A549 (cell line): ENCODE results near the gene HSPBP1. TPM values are rescaled to one million over a fixed set of nuclear protein-coding genes. Genes with fewer than 3 reads are reported as not detected.

Experiments used
- ATAC-seq, 2 experiments: fragments of 200-7000 bp in 1 of 2; fragments of >200 bp in 1 of 2; cut with Nextera tagmentation in 1 of 2; cut with Tn5 transposase in 1 of 2; 3 replicates each; pipeline versions ENCODE4 v1.8.0 to v1.9.1; 2018 to 2020; ENCODE audit warnings: mild to moderate bottlenecking in 1 of 2, moderate library complexity in 1 of 2
- CTCF ChIA-PET: fragments of 300-600 bp; sonication (Branson Sonifier 250); formaldehyde crosslinking; extraction: SDS; loops from one replicate; lab custom pipeline; 2021; ENCODE audit warnings: antibody characterized with exemption, inconsistent platforms; lab: Yijun Ruan, JAX
- POLR2A ChIA-PET: fragments of 350-600 bp; formaldehyde crosslinking; extraction: SDS; loops from one replicate; lab custom pipeline; 2021; ENCODE audit warnings: antibody characterized with exemption, inconsistent platforms; lab: Yijun Ruan, JAX
- DNase-seq, 2 experiments: peaks; one replicate each; pipeline versions ENCODE4 v3.0.0 to v3.0.0-alpha.2; 2011 to 2016; ENCODE audit warnings: low read depth in 1 of 2, low spot score in 1 of 2
- FAIRE-seq: peaks from 2 replicates; lab custom pipeline; 2011; peaks lifted over from hg19 to GRCh38; lab: Jason Lieb, UNC
- H3K27ac ChIP-seq, 2 experiments: fragments of >200 bp; sonication (Bioruptor Twin); formaldehyde crosslinking; 3 replicates each; pipeline ENCODE4 v1.5.1; 2016 to 2017
- H3K4me1 ChIP-seq: fragments of >200 bp; sonication (Bioruptor Twin); formaldehyde crosslinking; 3 replicates; pipeline ENCODE4 v1.6.1; 2016
- H3K4me2 ChIP-seq: fragments of >200 bp; sonication (Bioruptor Twin); formaldehyde crosslinking; 3 replicates; pipeline ENCODE4 v1.6.1; 2016
- H3K4me3 ChIP-seq: fragments of >200 bp; sonication (Bioruptor Twin); formaldehyde crosslinking; 3 replicates; pipeline ENCODE4 v1.5.1; 2016
- H3K9me3 ChIP-seq: fragments of >200 bp; sonication (Bioruptor Twin); formaldehyde crosslinking; 3 replicates; pipeline ENCODE4 v1.6.1; 2016
- CBX2 ChIP-seq: fragments of 200-600 bp; sonication (generic); IDR thresholded peaks from 2 replicates; pipeline ENCODE4 v1.6.1; 2016; ENCODE audit warnings: low read depth, mild to moderate bottlenecking, borderline replicate concordance
- CHD4 ChIP-seq: fragments of 200-600 bp; sonication (generic); IDR thresholded peaks from 2 replicates; pipeline ENCODE4 v1.6.1; 2016; ENCODE audit warnings: antibody characterized with exemption, mild to moderate bottlenecking, borderline replicate concordance
- CTCF ChIP-seq: fragments of >200 bp; sonication (Bioruptor Twin); formaldehyde crosslinking; IDR thresholded peaks from 3 replicates; pipeline ENCODE4 v1.5.1; 2016
- EHMT2 ChIP-seq: fragments of 200-600 bp; sonication (generic); IDR thresholded peaks from 2 replicates; pipeline ENCODE4 v1.6.1; 2016; ENCODE audit warnings: antibody characterized with exemption, low read depth, mild to moderate bottlenecking, moderate library complexity
- EP300 ChIP-seq, 2 experiments: fragments of >200 bp; sonication (Bioruptor Twin); formaldehyde crosslinking; IDR thresholded peaks; 2 replicates in 1 of 2; 3 replicates in 1 of 2; pipeline ENCODE4 v1.6.1; 2016 to 2017
- ESRRA ChIP-seq: fragments of 150-350 bp; IDR thresholded peaks from 2 replicates; pipeline ENCODE4 v1.6.1; 2014; ENCODE audit warnings: mild to moderate bottlenecking, low read length, borderline replicate concordance
- FOSB ChIP-seq: fragments of 250-450 bp; sonication (Bioruptor Pico); IDR thresholded peaks from 2 replicates; pipeline ENCODE4 v1.5.0; 2020; ENCODE audit warnings: mild to moderate bottlenecking, moderate library complexity
- FOSL2 ChIP-seq, 2 experiments: fragments of 450-650 bp in 1 of 2; fragments of >200 bp in 1 of 2; sonication (Bioruptor Twin) in 1 of 2; formaldehyde crosslinking; IDR thresholded peaks; 2 replicates each; pipeline versions ENCODE4 v1.5.0 to v1.6.1; 2016 to 2020; ENCODE audit warnings: mild to moderate bottlenecking in 1 of 2, moderate library complexity in 1 of 2
- JUNB ChIP-seq: fragments of >200 bp; sonication (Bioruptor Twin); formaldehyde crosslinking; IDR thresholded peaks from 2 replicates; pipeline ENCODE4 v1.6.1; 2016
- KDM5A ChIP-seq: fragments of 200-600 bp; sonication (generic); IDR thresholded peaks from 2 replicates; pipeline ENCODE4 v1.6.1; 2016; ENCODE audit warnings: antibody characterized with exemption, mild to moderate bottlenecking
- MYC ChIP-seq: IDR thresholded peaks from 2 replicates; pipeline ENCODE4 v1.6.1; 2012; ENCODE audit warnings: mild to moderate bottlenecking, inconsistent platforms, low read length, improper control_type of control experiment, borderline replicate concordance
- NR3C1 ChIP-seq: fragments of >200 bp; sonication (Bioruptor Twin); formaldehyde crosslinking; IDR thresholded peaks from 3 replicates; pipeline ENCODE4 v1.6.1; 2017
- PHF8 ChIP-seq: fragments of 200-600 bp; sonication (generic); IDR thresholded peaks from 2 replicates; pipeline ENCODE4 v1.6.1; 2016; ENCODE audit warnings: low read depth, mild to moderate bottlenecking, antibody characterized with exemption, moderate library complexity, borderline replicate concordance
- RCOR1 ChIP-seq: fragments of 150-350 bp; IDR thresholded peaks from 2 replicates; pipeline ENCODE4 v1.6.1; 2014; ENCODE audit warnings: antibody characterized with exemption, low read length, low read depth
- RNF2 ChIP-seq: fragments of 200-600 bp; sonication (generic); IDR thresholded peaks from 2 replicates; pipeline ENCODE4 v1.6.1; 2016; ENCODE audit warnings: low read depth, mild to moderate bottlenecking, antibody characterized with exemption, moderate library complexity, borderline replicate concordance
- SREBF2 ChIP-seq: fragments of 450-650 bp; IDR thresholded peaks from 2 replicates; pipeline ENCODE4 v1.6.1; 2014; ENCODE audit warnings: mild to moderate bottlenecking, moderate library complexity
- ZC3H11A ChIP-seq: fragments of 450-650 bp; IDR thresholded peaks from 2 replicates; pipeline ENCODE4 v1.6.1; 2014; ENCODE audit warnings: antibody characterized with exemption, mild to moderate bottlenecking
- ZNF302 ChIP-seq: fragments of 250-450 bp; sonication (Bioruptor Pico); IDR thresholded peaks from 2 replicates; pipeline ENCODE4 v1.9.0; 2021; ENCODE audit warnings: inconsistent platforms, mild to moderate bottlenecking, moderate library complexity
- ZSCAN20 ChIP-seq: fragments of 250-450 bp; sonication (Bioruptor Pico); IDR thresholded peaks from 2 replicates; pipeline ENCODE4 v1.8.0; 2022; ENCODE audit warnings: mild to moderate bottlenecking, moderate library complexity
- WGBS: methylation state at CpG from one replicate; pipeline ENCODE4 v1.1.6; 2017; ENCODE audit errors: missing lambda C conversion rate; 5-methylcytosine and 5-hydroxymethylcytosine counted together
- polyA plus RNA-seq, 4 experiments: library from polyadenylated mRNA; depleted of rRNA in 3 of 4; stranded (reverse); fragments of >200 nt; fragmentation: RNase III in 1 of 4; extraction: RNeasy Plus Mini Kit Qiagen cat#74134 plus additional on column Dnase treatment in 1 of 4; gene quantifications; 2 replicates in 3 of 4; 3 replicates in 1 of 4; pipeline ENCODE4 v1.2.3, GENCODE V29; 2011 to 2017
- TF ChIP-seq, protein P1 (sequence below): IDR thresholded peaks from 2 replicates; pipeline ENCODE4 v1.6.1; 2012; ENCODE audit warnings: low read depth, borderline replicate concordance
- TF ChIP-seq, protein P2 (sequence below): fragments of >200 bp; sonication (Bioruptor Twin); formaldehyde crosslinking; IDR thresholded peaks from 2 replicates; pipeline ENCODE4 v1.6.1; 2016
- TF ChIP-seq, protein P3 (sequence below): IDR thresholded peaks from 2 replicates; pipeline ENCODE4 v1.6.1; 2012
- TF ChIP-seq, protein P4 (sequence below): fragments of >200 bp; sonication (Bioruptor Twin); formaldehyde crosslinking; IDR thresholded peaks from 3 replicates; pipeline ENCODE4 v1.6.1; 2016

The HSPBP1 gene
- polyA plus RNA-seq, 2 of the 4 experiments (the other 2 are of a cell fraction) = 52.1 to 121 TPM

GRCh38 chr19:55303477-55303876 is 23.6 kb upstream of the HSPBP1 start:
- WGBS = 87% methylated on average over 11 of the region's 11 CpGs
- FAIRE-seq = no peak
- H3K27ac ChIP-seq = no peak overlapping the region

DNA sequence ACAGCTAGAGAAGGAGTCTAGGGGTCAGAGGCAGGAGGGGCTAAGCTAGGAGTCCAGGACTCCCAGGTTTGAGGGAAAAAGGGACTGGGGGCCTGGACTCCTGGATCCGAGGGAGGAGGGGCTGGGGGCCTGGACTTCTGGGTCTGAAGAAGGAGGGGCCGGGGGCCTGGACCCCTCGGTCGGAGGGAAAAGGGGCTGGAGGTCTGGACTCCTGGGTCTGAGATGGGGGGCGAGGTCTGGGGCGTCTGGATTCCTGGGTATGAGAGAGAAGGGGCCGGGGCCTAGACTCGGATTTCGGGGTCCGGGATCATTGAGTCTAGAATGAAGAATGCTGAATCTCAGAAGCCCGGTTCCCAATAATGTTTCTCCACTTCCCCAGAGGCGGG is 22.4 kb upstream of the HSPBP1 start:
- Histone ChIP-seq H3K4me3 (peak overlapping the region; percentile 54), H3K4me1 (peaks cover 6% of the 10 kb centered on the region; the same call in 2 of the 3 replicates), H3K9me3 (no peaks in the 10 kb centered on the region), H3K27ac (peak overlapping the region; percentile 87 to 88), H3K4me2 (peak overlapping the region; percentile 97)
- CTCF ChIA-PET = interaction anchor here (0.6 to 10.1 kb wide), 46 partner anchors 12 to 304 kb away, joined by 3 to 306 read pairs (median 8); partner anchors contain the start of genes BRSK1, GARIN5B, HSPBP1 and IL11
- 39% methylated on average over 12 of the region's 12 CpGs for whole genome bisulfite sequencing
- DNase-seq = no peak
- no peak for ATAC-seq
- TF ChIP-seq FOSB (no peak), CTCF (no peak), JUNB (no peak), ESRRA (no peak), ZC3H11A (no peak)
- no peak for FAIRE-seq
- POLR2A ChIA-PET = interaction anchor here (0.8 to 2.4 kb wide), 8 partner anchors 11 to 174 kb away, joined by 3 to 14 read pairs (median 4); partner anchors contain the start of genes HSPBP1, KMT5C, TMEM238 and UBE2S

More at GRCh38 chr19:55303477-55303876, 23.6 kb upstream of the HSPBP1 start:
- ChIA-PET CTCF (interaction anchor here (1.1 to 10.1 kb wide), 13 partner anchors 13 to 201 kb away, joined by 3 to 306 read pairs (median 32); partner anchors contain the start of genes GARIN5B, HSPBP1, KMT5C and TMEM150B), POLR2A (no interaction called here)
- Histone ChIP-seq H3K4me1 (peaks cover 6% of the 10 kb centered on the region; the same call in 2 of the 3 replicates), H3K9me3 (no peaks in the 10 kb centered on the region), H3K4me3 (no peak overlapping the region), H3K4me2 (no peak overlapping the region)
- no peak for ATAC-seq
- no peak for DNase-seq
- TF ChIP-seq FOSL2 (IDR thresholded peaks at IDR 0.05) = no peak
- no peak for TF ChIP-seq FOSL2 (CRISPR knock-in tag; IDR thresholded peaks at IDR 0.05)
- no peak for TF ChIP-seq EP300 (IDR thresholded peaks at IDR 0.05)
- no peak for TF ChIP-seq KDM5A
- TF ChIP-seq PHF8 = no peak
- no peak for TF ChIP-seq NR3C1
- no peak for TF ChIP-seq ZNF302 (CRISPR knock-in tag)
- TF ChIP-seq CHD4 = no peak
- TF ChIP-seq SREBF2 = no peak
- no peak for TF ChIP-seq RNF2
- TF ChIP-seq ESRRA = no peak
- TF ChIP-seq, protein P1, sequence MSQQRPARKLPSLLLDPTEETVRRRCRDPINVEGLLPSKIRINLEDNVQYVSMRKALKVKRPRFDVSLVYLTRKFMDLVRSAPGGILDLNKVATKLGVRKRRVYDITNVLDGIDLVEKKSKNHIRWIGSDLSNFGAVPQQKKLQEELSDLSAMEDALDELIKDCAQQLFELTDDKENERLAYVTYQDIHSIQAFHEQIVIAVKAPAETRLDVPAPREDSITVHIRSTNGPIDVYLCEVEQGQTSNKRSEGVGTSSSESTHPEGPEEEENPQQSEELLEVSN = no peak
- TF ChIP-seq, protein P2, sequence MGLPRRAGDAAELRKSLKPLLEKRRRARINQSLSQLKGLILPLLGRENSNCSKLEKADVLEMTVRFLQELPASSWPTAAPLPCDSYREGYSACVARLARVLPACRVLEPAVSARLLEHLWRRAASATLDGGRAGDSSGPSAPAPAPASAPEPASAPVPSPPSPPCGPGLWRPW = no peak
- no peak for TF ChIP-seq ZSCAN20
- TF ChIP-seq, protein P3, sequence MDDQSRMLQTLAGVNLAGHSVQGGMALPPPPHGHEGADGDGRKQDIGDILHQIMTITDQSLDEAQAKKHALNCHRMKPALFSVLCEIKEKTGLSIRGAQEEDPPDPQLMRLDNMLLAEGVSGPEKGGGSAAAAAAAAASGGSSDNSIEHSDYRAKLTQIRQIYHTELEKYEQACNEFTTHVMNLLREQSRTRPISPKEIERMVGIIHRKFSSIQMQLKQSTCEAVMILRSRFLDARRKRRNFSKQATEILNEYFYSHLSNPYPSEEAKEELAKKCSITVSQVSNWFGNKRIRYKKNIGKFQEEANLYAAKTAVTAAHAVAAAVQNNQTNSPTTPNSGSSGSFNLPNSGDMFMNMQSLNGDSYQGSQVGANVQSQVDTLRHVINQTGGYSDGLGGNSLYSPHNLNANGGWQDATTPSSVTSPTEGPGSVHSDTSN = no peak
- TF ChIP-seq EHMT2 = no peak
- TF ChIP-seq, protein P4, sequence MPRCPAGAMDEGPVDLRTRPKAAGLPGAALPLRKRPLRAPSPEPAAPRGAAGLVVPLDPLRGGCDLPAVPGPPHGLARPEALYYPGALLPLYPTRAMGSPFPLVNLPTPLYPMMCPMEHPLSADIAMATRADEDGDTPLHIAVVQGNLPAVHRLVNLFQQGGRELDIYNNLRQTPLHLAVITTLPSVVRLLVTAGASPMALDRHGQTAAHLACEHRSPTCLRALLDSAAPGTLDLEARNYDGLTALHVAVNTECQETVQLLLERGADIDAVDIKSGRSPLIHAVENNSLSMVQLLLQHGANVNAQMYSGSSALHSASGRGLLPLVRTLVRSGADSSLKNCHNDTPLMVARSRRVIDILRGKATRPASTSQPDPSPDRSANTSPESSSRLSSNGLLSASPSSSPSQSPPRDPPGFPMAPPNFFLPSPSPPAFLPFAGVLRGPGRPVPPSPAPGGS = no peak
- no peak for TF ChIP-seq MYC
- no peak for TF ChIP-seq RCOR1
- no peak for TF ChIP-seq CBX2
- TF ChIP-seq ZC3H11A = no peak
